ENCODE data around the gene C2CD2.
A peak's percentile ranks its signal among the peaks of the same experiment; 100 is the strongest.

C2CD2 gene

GRCh38 chr21:41881051-41881450, 72.8 kb downstream of the C2CD2 start:
- DNase-seq: no peak

GRCh38 chr21:41880153-41880552, 73.7 kb downstream of the C2CD2 start:
- no peak for DNase-seq

GRCh38 chr21:41879190-41879998, 74.4 kb downstream of the C2CD2 start, which contains the start of gene PRDM15:
Gene PRDM15 (minus strand): TSS chr21:41879344. CDS start chr21:41860363, 18,981 bp downstream.
- peak; percentile 77 for DNase-seq

GRCh38 chr21:41878831-41879189, 75.0 kb downstream of the C2CD2 start:
- DNase-seq: peak; percentile 84

- DNase-seq: peak; percentile 21
Observed at GRCh38 chr21:41877901-41878830, 75.7 kb downstream of the C2CD2 start.

GRCh38 chr21:41876928-41877652, 76.7 kb downstream of the C2CD2 start:
- DNase-seq: no peak

- no peak for DNase-seq
Observed at GRCh38 chr21:41876396-41876795, 77.4 kb downstream of the C2CD2 start.

GRCh38 chr21:41875086-41875485, 78.7 kb downstream of the C2CD2 start:
- no peak for DNase-seq

- no peak for DNase-seq
Observed at GRCh38 chr21:41874611-41875010, 79.2 kb downstream of the C2CD2 start.

- no peak for DNase-seq
Observed at GRCh38 chr21:41873426-41873825, 80.4 kb downstream of the C2CD2 start.

- no peak for DNase-seq
Observed at GRCh38 chr21:41873005-41873404, 80.8 kb downstream of the C2CD2 start.

- DNase-seq: no peak
Observed at GRCh38 chr21:41871293-41872030, 82.4 kb downstream of the C2CD2 start.

- no peak for DNase-seq
Observed at GRCh38 chr21:41869771-41870170, 84.0 kb downstream of the C2CD2 start.

- DNase-seq: no peak
Observed at GRCh38 chr21:41868062-41868710, 85.6 kb downstream of the C2CD2 start.

- DNase-seq: no peak
Observed at GRCh38 chr21:41867313-41867712, 86.5 kb downstream of the C2CD2 start.

- DNase-seq: no peak
Observed at GRCh38 chr21:41866274-41866809, 87.5 kb downstream of the C2CD2 start.

GRCh38 chr21:41865002-41865777, 88.6 kb downstream of the C2CD2 start:
- no peak for DNase-seq

- DNase-seq: no peak
Observed at GRCh38 chr21:41864311-41865001, 89.4 kb downstream of the C2CD2 start.

- no peak for DNase-seq
Observed at GRCh38 chr21:41863439-41863740, 90.4 kb downstream of the C2CD2 start.

GRCh38 chr21:41861987-41862386, 91.8 kb downstream of the C2CD2 start:
- DNase-seq: no peak

Measured in CD4-positive, alpha-beta T cell treated with Interleukin-4 for 4 hours (primary cell).